ENCODE results near the gene ARG1. TPM values are rescaled to one million over a fixed set of nuclear protein-coding genes. Genes with fewer than 3 reads are reported as not detected.

Gene ARG1
- total RNA-seq (2022; extraction: Qiagen RNA extraction; ENCODE audit: low read depth), result not detected in 5 replicates

GRCh38 chr6:131572686-131573415 is at the start of gene ARG1:
Gene ARG1 (plus strand): TSS chr6:131573226. CDS start chr6:131573283, 57 bp downstream.

GRCh38 chr6:131627724-131628682 is 55.0 kb downstream of the ARG1 start, which contains the start of gene MED23:
Gene MED23 (minus strand): TSS chr6:131628242. CDS start chr6:131628049, 193 bp downstream.

Other genes starting within 250 kb of the ARG1 start
- 6.5 to 8.9 TPM (median 7.8 TPM) in 5 replicates for gene MED23, start 55.0 kb downstream of the ARG1 start, total RNA-seq (2022; extraction: Qiagen RNA extraction; ENCODE audit: low read depth)
- gene ENPP3, start 64.1 kb downstream of the ARG1 start, total RNA-seq (2022; extraction: Qiagen RNA extraction; ENCODE audit: low read depth), result not detected in 5 replicates
- not detected in 5 replicates for gene OR2A4, start 128.2 kb downstream of the ARG1 start, total RNA-seq (2022; extraction: Qiagen RNA extraction; ENCODE audit: low read depth)
- not detected in 5 replicates for gene CTAGE9, start 137.8 kb downstream of the ARG1 start, total RNA-seq (2022; extraction: Qiagen RNA extraction; ENCODE audit: low read depth)
- gene ENPP1, start 234.8 kb downstream of the ARG1 start, total RNA-seq (2022; extraction: Qiagen RNA extraction; ENCODE audit: low read depth), result 1.1 to 2.3 TPM (median 1.5 TPM) in 5 replicates